H1 (cell line): Measurements from ENCODE around the gene ONECUT3. TPM values are rescaled to one million over a fixed set of nuclear protein-coding genes. Genes with fewer than 3 reads are reported as not detected.

Experiments used
- CTCF ChIA-PET: fragments of 300-600 bp; sonication (Branson Sonifier 250); formaldehyde crosslinking; loops from one replicate; lab custom pipeline; 2021; ENCODE audit not compliant: partially characterized antibody; lab: Charles Lee
- POLR2A ChIA-PET: fragments of 300-600 bp; sonication (Branson Sonifier 250); formaldehyde crosslinking; loops from one replicate; lab custom pipeline; 2021; ENCODE audit warnings: inconsistent platforms; ENCODE audit not compliant: partially characterized antibody; lab: Charles Lee
- DNase-seq, 2 experiments: peaks; one replicate each; pipeline versions ENCODE4 v3.0.0 to v3.0.0-alpha.2; 2010 to 2022; ENCODE audit warnings: low spot score in 2 of 2, low read depth in 1 of 2, mixed read lengths in 1 of 2
- FAIRE-seq: peaks from 2 replicates; lab custom pipeline; 2011; peaks lifted over from hg19 to GRCh38; lab: Jason Lieb, UNC
- H2AFZ ChIP-seq: 2 replicates; pipeline ENCODE4 v1.8.1; 2012; ENCODE audit warnings: low read length, inconsistent platforms
- H2AK5ac ChIP-seq: 2 replicates; pipeline ENCODE4 v1.6.1; 2013; ENCODE audit warnings: low read depth, low read length
- H2BK120ac ChIP-seq: replicated peaks from 2 replicates; pipeline ENCODE3; 2013; ENCODE audit warnings: low read depth, low read length, inconsistent platforms
- H2BK12ac ChIP-seq: 2 replicates; pipeline ENCODE4 v1.6.1; 2013; ENCODE audit warnings: low read depth, low read length
- H2BK15ac ChIP-seq: 2 replicates; pipeline ENCODE4 v1.6.1; 2013; ENCODE audit warnings: low read length
- H2BK20ac ChIP-seq: 2 replicates; pipeline ENCODE4 v1.6.1; 2013; ENCODE audit warnings: low read length
- H2BK5ac ChIP-seq: 2 replicates; pipeline ENCODE4 v1.6.1; 2013; ENCODE audit warnings: low read depth, low read length
- H3K14ac ChIP-seq: 2 replicates; pipeline ENCODE4 v1.6.1; 2013; ENCODE audit warnings: inconsistent platforms; ENCODE audit not compliant: insufficient read length
- H3K18ac ChIP-seq: 2 replicates; pipeline ENCODE4 v1.6.1; 2013; ENCODE audit warnings: low read length; ENCODE audit errors: extremely low read depth
- H3K23ac ChIP-seq: 2 replicates; pipeline ENCODE4 v1.6.1; 2013; ENCODE audit warnings: inconsistent platforms; ENCODE audit not compliant: insufficient read length
- H3K23me2 ChIP-seq: 2 replicates; pipeline ENCODE4 v1.6.1; 2013; ENCODE audit warnings: low read depth, low read length
- H3K27ac ChIP-seq: 2 replicates; pipeline ENCODE4 v1.6.1; 2011; ENCODE audit warnings: low read depth, low read length, inconsistent platforms
- H3K27me3 ChIP-seq, 4 experiments: replicated peaks in 1 of 4; 1 replicate in 1 of 4; 2 replicates in 3 of 4; pipeline versions ENCODE4 v1.6.1 to v1.8.1; 2011 to 2013; ENCODE audit warnings: low read length in 3 of 4, mild to moderate bottlenecking in 3 of 4, inconsistent platforms in 2 of 4, mixed read lengths in 2 of 4, moderate library complexity in 1 of 4; ENCODE audit not compliant: control insufficient read depth in 3 of 4, insufficient read depth in 3 of 4; ENCODE audit errors: extremely low read depth in 1 of 4
- H3K36me3 ChIP-seq, 4 experiments: 2 replicates each; pipeline versions ENCODE4 v1.6.1 to v1.8.1; 2011 to 2013; ENCODE audit warnings: mild to moderate bottlenecking in 4 of 4, low read length in 3 of 4, moderate library complexity in 2 of 4, control low read depth in 1 of 4, inconsistent platforms in 1 of 4; ENCODE audit not compliant: insufficient read depth in 4 of 4, control insufficient read depth in 2 of 4
- H3K4ac ChIP-seq: replicated peaks from 2 replicates; pipeline ENCODE3; 2013; ENCODE audit warnings: low read length, low read depth, mixed read lengths, inconsistent platforms; ENCODE audit not compliant: insufficient read length
- H3K4me1 ChIP-seq, 4 experiments: replicated peaks in 1 of 4; 1 replicate in 1 of 4; 2 replicates in 3 of 4; pipeline versions ENCODE4 v1.6.1 to v1.8.1; 2011 to 2013; ENCODE audit warnings: low read length in 3 of 4, inconsistent platforms in 2 of 4, mixed read lengths in 1 of 4; ENCODE audit not compliant: insufficient read depth in 4 of 4, control insufficient read depth in 3 of 4
- H3K4me2 ChIP-seq, 2 experiments: 2 replicates each; pipeline versions ENCODE4 v1.6.1 to v1.8.1; 2011 to 2013; ENCODE audit warnings: low read depth in 2 of 2, low read length in 2 of 2, control low read depth in 1 of 2, inconsistent platforms in 1 of 2, mild to moderate bottlenecking in 1 of 2; ENCODE audit not compliant: insufficient read depth in 1 of 2
- H3K4me3 ChIP-seq, 4 experiments: fragments of 200-600, 300-600 bp in 1 of 4; sonication (generic), shearing (Covaris generic), sonication (Bioruptor Twin) in 1 of 4; 2 replicates each; pipeline versions ENCODE4 v1.5.1 to v1.8.1; 2011 to 2016; ENCODE audit warnings: low read length in 4 of 4, low read depth in 3 of 4, control low read depth in 2 of 4, inconsistent platforms in 2 of 4, mild to moderate bottlenecking in 2 of 4, mixed read lengths in 1 of 4, moderate library complexity in 1 of 4; ENCODE audit not compliant: insufficient read depth in 2 of 4; ENCODE audit errors: extremely low read depth in 1 of 4
- H3K56ac ChIP-seq: replicated peaks from 2 replicates; pipeline ENCODE3; 2013; ENCODE audit warnings: low read depth, mild to moderate bottlenecking, mixed read lengths, low read length, inconsistent platforms; ENCODE audit not compliant: insufficient read length
- H3K79me1 ChIP-seq: 2 replicates; pipeline ENCODE4 v1.6.1; 2013; ENCODE audit warnings: low read depth, low read length, control low read depth
- H3K79me2 ChIP-seq, 2 experiments: 2 replicates each; pipeline versions ENCODE4 v1.6.1 to v1.8.1; 2012 to 2013; ENCODE audit warnings: low read length in 2 of 2, mild to moderate bottlenecking in 2 of 2, inconsistent platforms in 1 of 2; ENCODE audit not compliant: insufficient read depth in 2 of 2, control insufficient read depth in 1 of 2
- H3K9ac ChIP-seq, 4 experiments: replicated peaks in 1 of 4; 1 replicate in 1 of 4; 2 replicates in 3 of 4; pipeline versions ENCODE4 v1.6.1 to v1.8.1; 2011 to 2013; ENCODE audit warnings: low read depth in 3 of 4, low read length in 3 of 4, control low read depth in 2 of 4, mild to moderate bottlenecking in 2 of 4, moderate library complexity in 2 of 4, inconsistent platforms in 1 of 4; ENCODE audit errors: extremely low read depth in 1 of 4
- H3K9me3 ChIP-seq, 2 experiments: 2 replicates each; pipeline versions ENCODE4 v1.6.1 to v1.8.1; 2012 to 2013; ENCODE audit warnings: mild to moderate bottlenecking in 2 of 2, moderate library complexity in 2 of 2, control low read depth in 1 of 2, inconsistent platforms in 1 of 2, low read depth in 1 of 2, low read length in 1 of 2, mixed read lengths in 1 of 2; ENCODE audit not compliant: insufficient read depth in 2 of 2
- H4K20me1 ChIP-seq, 2 experiments: replicated peaks in 1 of 2; 2 replicates each; pipeline versions ENCODE3 to v1.8.1; 2011 to 2013; ENCODE audit warnings: inconsistent platforms in 2 of 2, low read length in 2 of 2, mild to moderate bottlenecking in 1 of 2; ENCODE audit not compliant: insufficient read depth in 2 of 2, control insufficient read depth in 1 of 2
- H4K5ac ChIP-seq: 2 replicates; pipeline ENCODE4 v1.6.1; 2013; ENCODE audit warnings: low read length, low read depth, mixed read lengths, inconsistent platforms; ENCODE audit not compliant: insufficient read length
- H4K8ac ChIP-seq: 2 replicates; pipeline ENCODE4 v1.8.0; 2013; ENCODE audit warnings: mild to moderate bottlenecking, moderate library complexity, low read length, inconsistent platforms; ENCODE audit not compliant: insufficient read depth; ENCODE audit errors: extremely low read depth
- H4K91ac ChIP-seq: replicated peaks from 2 replicates; pipeline ENCODE3; 2013; ENCODE audit warnings: low read length, mixed read lengths, inconsistent platforms; ENCODE audit not compliant: insufficient read length
- EZH2 ChIP-seq: fragments of 200-600 bp; sonication (generic); IDR thresholded peaks from 2 replicates; pipeline ENCODE4 v1.7.1; 2012; ENCODE audit warnings: low read depth, mild to moderate bottlenecking, moderate library complexity, low read length, inconsistent platforms; ENCODE audit not compliant: severe bottlenecking
- GTF2F1 ChIP-seq: IDR thresholded peaks from 2 replicates; pipeline ENCODE4 v1.6.1; 2012; ENCODE audit warnings: low read depth, low read length, improper control_type of control experiment, borderline replicate concordance
- MAFK ChIP-seq: IDR thresholded peaks from 2 replicates; pipeline ENCODE4 v1.6.1; 2012; ENCODE audit warnings: low read depth, mild to moderate bottlenecking, improper control_type of control experiment, low read length
- SIRT6 ChIP-seq: IDR thresholded peaks from one replicate; pipeline ENCODE4 v1.7.1; 2012; ENCODE audit warnings: low read length, inconsistent platforms
- SRF ChIP-seq: IDR thresholded peaks from 2 replicates; pipeline ENCODE4 v1.6.1; 2011; ENCODE audit warnings: mild to moderate bottlenecking, low read depth, low read length, moderate library complexity
- WGBS, 2 experiments: shearing (Covaris generic) in 1 of 2; methylation state at CpG; one replicate each; pipeline versions ENCODE4 v1.1.6 to v1.1.7; 2013 to 2015; ENCODE audit warnings: low lambda C conversion rate in 2 of 2, mixed read lengths in 2 of 2, inconsistent platforms in 1 of 2, low coverage in 1 of 2, missing lambda C conversion rate in 1 of 2; ENCODE audit not compliant: insufficient replicate concordance in 2 of 2, insufficient coverage in 1 of 2, insufficient read length in 1 of 2; ENCODE audit errors: extremely low coverage in 1 of 2, missing lambda C conversion rate in 1 of 2; 5-methylcytosine and 5-hydroxymethylcytosine counted together
- polyA plus RNA-seq, 7 experiments: library from polyadenylated mRNA; depleted of rRNA in 3 of 7; stranded (reverse) in 5 of 7; unstranded in 2 of 7; fragments of >200 nt in 5 of 7; fragments of 200-250 nt in 2 of 7; gene quantifications; 1 replicate in 5 of 7; 2 replicates in 1 of 7; 4 replicates in 1 of 7; pipeline versions ENCODE4 v1.2.1 to v1.2.3, GENCODE V29; 2011 to 2013; ENCODE audit warnings: missing spikeins in 2 of 7, mixed read lengths in 2 of 7
- total RNA-seq: library from RNA; stranded (reverse); fragmentation: NEBNext Ultra II Directional; extraction: Animal tissue kit (Norgen Biotek cat#: 25700); gene quantifications from 2 replicates; pipeline ENCODE4 v1.2.1, GENCODE V29; 2021
- TF ChIP-seq, protein P1 (sequence below): IDR thresholded peaks from 2 replicates; pipeline ENCODE4 v1.6.1; 2012; ENCODE audit warnings: inconsistent platforms
- TF ChIP-seq, protein P2 (sequence below), 3 experiments: IDR thresholded peaks; 1 replicate in 2 of 3; 2 replicates in 1 of 3; pipeline versions ENCODE4 v1.5.1 to v1.6.1; 2011; ENCODE audit warnings: low read length in 3 of 3, mild to moderate bottlenecking in 3 of 3, inconsistent platforms in 2 of 3, low read depth in 1 of 3, moderate library complexity in 1 of 3; ENCODE audit not compliant: insufficient read depth in 1 of 3; ENCODE audit errors: control extremely low read depth in 1 of 3
- TF ChIP-seq, protein P3 (sequence below): IDR thresholded peaks from 2 replicates; pipeline ENCODE4 v1.6.1; 2012; ENCODE audit warnings: inconsistent platforms

ONECUT3 gene
- total and polyA plus RNA-seq, 2 of the 8 experiments (the other 6 are each of a cell fraction or from before 2014, with no cell fraction given) = not detected

DNA sequence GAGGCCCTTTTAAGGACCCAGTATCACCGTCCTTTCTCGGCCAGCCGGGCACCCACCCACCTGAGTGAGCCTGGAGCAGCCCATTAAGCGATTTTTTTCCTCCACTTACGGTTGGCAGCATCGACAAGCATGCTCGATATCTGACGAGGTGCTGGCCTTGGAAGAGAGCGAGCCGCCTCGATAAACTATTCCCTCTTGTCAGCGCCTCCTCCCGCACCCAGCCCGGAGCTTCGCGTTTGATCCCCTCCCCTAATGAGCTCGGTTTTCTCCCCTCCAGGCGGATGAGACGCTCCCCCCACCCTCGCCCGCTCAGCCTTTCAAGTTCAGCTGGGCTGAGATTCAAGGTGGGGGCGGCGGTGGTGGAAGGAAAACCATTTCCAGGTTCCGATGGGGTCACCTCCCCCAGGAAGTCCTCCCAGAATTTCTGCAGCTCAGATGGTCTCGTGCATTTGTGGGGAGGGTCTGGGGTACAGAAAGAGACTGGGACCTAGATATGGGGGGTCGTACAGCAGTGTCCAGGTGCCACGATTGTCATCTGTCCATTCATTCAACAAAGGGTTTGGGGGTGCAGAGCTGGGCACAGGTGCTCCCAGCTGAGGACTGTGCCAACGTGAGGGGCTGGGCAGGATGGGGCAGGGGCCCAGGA, 18.9 kb upstream of the ONECUT3 start:
- no peak overlapping the region for H2BK5ac ChIP-seq
- H4K20me1 ChIP-seq = peaks cover 0 to 1% of the 10 kb centered on the region in 2 experiments
- WGBS, 2 experiments = 57% methylated on average over 24 of the region's 28 CpGs; no CpG with 5 or more reads in 1 of the 2 experiments
- H3K4ac ChIP-seq = no peak overlapping the region
- no peak overlapping the region for H2BK20ac ChIP-seq
- no peak overlapping the region for H4K91ac ChIP-seq
- H3K56ac ChIP-seq = no peak overlapping the region
- H3K27ac ChIP-seq = no peak overlapping the region
- H3K23ac ChIP-seq = no peak overlapping the region
- H2BK15ac ChIP-seq = no peak overlapping the region
- peaks cover 0 to 11% (median 2%) of the 10 kb centered on the region in 4 experiments; a peak in 4 of 7 replicates for H3K27me3 ChIP-seq
- POLR2A ChIA-PET = interaction anchor here (1.0 to 1.6 kb wide), 2 partner anchors 9 to 80 kb away, joined by 3 to 6 read pairs; no protein-coding TSS in a partner anchor
- no peak overlapping the region for H3K9ac ChIP-seq
- H2AFZ ChIP-seq = no peak overlapping the region
- H3K4me3 ChIP-seq = no peak overlapping the region
- CTCF ChIA-PET = interaction anchor here (0.6 to 3.9 kb wide), 8 partner anchors 19 to 1812 kb away, joined by 3 to 12 read pairs (median 3); no protein-coding TSS in a partner anchor
- H2BK120ac ChIP-seq = no peak overlapping the region
- H3K18ac ChIP-seq = no peak overlapping the region
- FAIRE-seq (no peak), DNase-seq (no peak)
- no peaks in the 10 kb centered on the region for H3K79me2 ChIP-seq
- H3K79me1 ChIP-seq = no peaks in the 10 kb centered on the region
- no peaks in the 10 kb centered on the region for H3K23me2 ChIP-seq
- no peak overlapping the region for H3K4me2 ChIP-seq
- H3K4me1 ChIP-seq = 0 out of 7 replicates have a peak, but pooled peaks cover 0 to 2% (median 0%) of the 10 kb centered on the region in 4 experiments
- no peaks in the 10 kb centered on the region for H3K36me3 ChIP-seq
- H3K9me3 ChIP-seq = no peaks in the 10 kb centered on the region
- no peak overlapping the region for H2AK5ac ChIP-seq
- no peak overlapping the region for H3K14ac ChIP-seq
- no peak overlapping the region for H4K8ac ChIP-seq
- H4K5ac ChIP-seq = no peak overlapping the region
- H2BK12ac ChIP-seq = no peak overlapping the region
- TF ChIP-seq, protein P1, sequence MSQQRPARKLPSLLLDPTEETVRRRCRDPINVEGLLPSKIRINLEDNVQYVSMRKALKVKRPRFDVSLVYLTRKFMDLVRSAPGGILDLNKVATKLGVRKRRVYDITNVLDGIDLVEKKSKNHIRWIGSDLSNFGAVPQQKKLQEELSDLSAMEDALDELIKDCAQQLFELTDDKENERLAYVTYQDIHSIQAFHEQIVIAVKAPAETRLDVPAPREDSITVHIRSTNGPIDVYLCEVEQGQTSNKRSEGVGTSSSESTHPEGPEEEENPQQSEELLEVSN = no peak
- TF ChIP-seq GTF2F1 (no peak), SRF (no peak), MAFK (no peak), EZH2 (no peak), SIRT6 (no peak)
- TF ChIP-seq, protein P2, sequence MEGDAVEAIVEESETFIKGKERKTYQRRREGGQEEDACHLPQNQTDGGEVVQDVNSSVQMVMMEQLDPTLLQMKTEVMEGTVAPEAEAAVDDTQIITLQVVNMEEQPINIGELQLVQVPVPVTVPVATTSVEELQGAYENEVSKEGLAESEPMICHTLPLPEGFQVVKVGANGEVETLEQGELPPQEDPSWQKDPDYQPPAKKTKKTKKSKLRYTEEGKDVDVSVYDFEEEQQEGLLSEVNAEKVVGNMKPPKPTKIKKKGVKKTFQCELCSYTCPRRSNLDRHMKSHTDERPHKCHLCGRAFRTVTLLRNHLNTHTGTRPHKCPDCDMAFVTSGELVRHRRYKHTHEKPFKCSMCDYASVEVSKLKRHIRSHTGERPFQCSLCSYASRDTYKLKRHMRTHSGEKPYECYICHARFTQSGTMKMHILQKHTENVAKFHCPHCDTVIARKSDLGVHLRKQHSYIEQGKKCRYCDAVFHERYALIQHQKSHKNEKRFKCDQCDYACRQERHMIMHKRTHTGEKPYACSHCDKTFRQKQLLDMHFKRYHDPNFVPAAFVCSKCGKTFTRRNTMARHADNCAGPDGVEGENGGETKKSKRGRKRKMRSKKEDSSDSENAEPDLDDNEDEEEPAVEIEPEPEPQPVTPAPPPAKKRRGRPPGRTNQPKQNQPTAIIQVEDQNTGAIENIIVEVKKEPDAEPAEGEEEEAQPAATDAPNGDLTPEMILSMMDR (IDR thresholded peaks at IDR 0.05; ENCODE audit: control extremely low read depth in 1 of 3, insufficient read depth in 1 of 3, low read depth in 1 of 3, low read length in 3 of 3) = no peak
- TF ChIP-seq, protein P3, sequence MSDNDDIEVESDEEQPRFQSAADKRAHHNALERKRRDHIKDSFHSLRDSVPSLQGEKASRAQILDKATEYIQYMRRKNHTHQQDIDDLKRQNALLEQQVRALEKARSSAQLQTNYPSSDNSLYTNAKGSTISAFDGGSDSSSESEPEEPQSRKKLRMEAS = no peak
